Measurements from ENCODE around the gene NR2F6.

- no peak for TF ChIP-seq EZH2 (IDR thresholded peaks at IDR 0.05; ENCODE audit: low read depth)
- TF ChIP-seq, protein P1, sequence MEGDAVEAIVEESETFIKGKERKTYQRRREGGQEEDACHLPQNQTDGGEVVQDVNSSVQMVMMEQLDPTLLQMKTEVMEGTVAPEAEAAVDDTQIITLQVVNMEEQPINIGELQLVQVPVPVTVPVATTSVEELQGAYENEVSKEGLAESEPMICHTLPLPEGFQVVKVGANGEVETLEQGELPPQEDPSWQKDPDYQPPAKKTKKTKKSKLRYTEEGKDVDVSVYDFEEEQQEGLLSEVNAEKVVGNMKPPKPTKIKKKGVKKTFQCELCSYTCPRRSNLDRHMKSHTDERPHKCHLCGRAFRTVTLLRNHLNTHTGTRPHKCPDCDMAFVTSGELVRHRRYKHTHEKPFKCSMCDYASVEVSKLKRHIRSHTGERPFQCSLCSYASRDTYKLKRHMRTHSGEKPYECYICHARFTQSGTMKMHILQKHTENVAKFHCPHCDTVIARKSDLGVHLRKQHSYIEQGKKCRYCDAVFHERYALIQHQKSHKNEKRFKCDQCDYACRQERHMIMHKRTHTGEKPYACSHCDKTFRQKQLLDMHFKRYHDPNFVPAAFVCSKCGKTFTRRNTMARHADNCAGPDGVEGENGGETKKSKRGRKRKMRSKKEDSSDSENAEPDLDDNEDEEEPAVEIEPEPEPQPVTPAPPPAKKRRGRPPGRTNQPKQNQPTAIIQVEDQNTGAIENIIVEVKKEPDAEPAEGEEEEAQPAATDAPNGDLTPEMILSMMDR (conservative IDR thresholded peaks at IDR 0.05), result peak; percentile 96
Measured at GRCh38 chr19:17260842-17261325, 15.2 kb upstream of the NR2F6 start.
